Stomach (tissue), 9 donors: ENCODE measurements around the gene NDST1. TPM values are rescaled to one million over a fixed set of nuclear protein-coding genes. Genes with fewer than 3 reads are reported as not detected.
A peak's percentile ranks its signal among the peaks of the same experiment; 100 is the strongest.

Experiments used
- DNase-seq, 2 donors: peaks; one replicate each; pipeline versions ENCODE4 v3.0.0 to v3.0.0-alpha.2; 2013 to 2019
- H3K27ac ChIP-seq, 5 donors: fragments of 200-600 bp in 4 of 5; sonication (generic) in 4 of 5; one replicate each; pipeline ENCODE4 v1.5.1; 2013 to 2019; ENCODE audit warnings: mild to moderate bottlenecking in 1 of 5, moderate library complexity in 1 of 5
- H3K27me3 ChIP-seq, 3 donors: fragments of 200-600 bp; sonication (generic); one replicate each; pipeline ENCODE4 v1.5.1; 2017 to 2019; ENCODE audit warnings: mixed run types in 1 of 3
- H3K36me3 ChIP-seq, 4 donors: fragments of 200-600 bp; sonication (generic); 1 replicate in 3 of 4; 2 replicates in 1 of 4; pipeline ENCODE4 v1.5.1; 2016 to 2019
- H3K4me1 ChIP-seq, 4 donors: fragments of 200-600 bp; sonication (generic); one replicate each; pipeline ENCODE4 v1.5.1; 2016 to 2019
- H3K4me3 ChIP-seq, 4 donors: fragments of 200-600 bp; sonication (generic) in 3 of 4; one replicate each; pipeline ENCODE4 v1.5.1; 2016 to 2019; ENCODE audit warnings: mild to moderate bottlenecking in 1 of 4
- H3K9me3 ChIP-seq, 4 donors: fragments of 200-600 bp; sonication (generic); one replicate each; pipeline ENCODE4 v1.5.1; 2016 to 2019
- CTCF ChIP-seq, 7 experiments: fragments of 450-650 bp in 4 of 7; fragments of 200-600 bp in 3 of 7; sonication (generic) in 3 of 7; IDR thresholded peaks; one replicate each; pipeline ENCODE4 v1.5.1; 2016 to 2019; ENCODE audit warnings: antibody characterized with exemption in 7 of 7, control low read depth in 2 of 7, mild to moderate bottlenecking in 1 of 7
- EP300 ChIP-seq: sonication (generic); formaldehyde crosslinking; IDR thresholded peaks from one replicate; pipeline ENCODE4 v1.6.1; 2017; ENCODE audit warnings: antibody characterized with exemption
- POLR2A ChIP-seq, 4 donors: fragments of 450-650 bp; IDR thresholded peaks; one replicate each; pipeline ENCODE4 v1.6.1; 2016; ENCODE audit warnings: antibody characterized with exemption in 4 of 4, control low read depth in 2 of 4, mild to moderate bottlenecking in 1 of 4, moderate library complexity in 1 of 4
- POLR2AphosphoS5 ChIP-seq, 3 donors: sonication (generic); formaldehyde crosslinking; IDR thresholded peaks; one replicate each; pipeline ENCODE4 v1.6.1; 2016; ENCODE audit warnings: antibody characterized with exemption in 3 of 3
- WGBS, 5 donors: extraction: QIAGEN DNeasy Blood & Tissue Kit in 3 of 5; methylation state at CpG; one replicate each; pipeline versions ENCODE4 v1.1.5 to v1.1.7; 2013 to 2018; 5-methylcytosine and 5-hydroxymethylcytosine counted together
- intact Hi-C: fragments of 100-400 bp; cut with DNase I; formaldehyde crosslinking; loops from one replicate; pipeline ENCODE4 v1.15.1; 2023; ENCODE audit warnings: low total_unique reads
- polyA plus RNA-seq, 3 donors: library from polyadenylated mRNA; stranded (reverse); fragments of 200-250 nt; gene quantifications; one replicate each; pipeline ENCODE4 v1.2.3, GENCODE V29; 2013
- total RNA-seq, 5 donors: library from RNA; depleted of rRNA; stranded (reverse); fragments of >200 nt; gene quantifications; one replicate each; pipeline versions ENCODE4 v1.1.0 to v1.2.3, GENCODE V29; 2014 to 2016
- donor health status: healthy with polysubstance abuse.
- donor health status: Bipolar disorder and iron deficiency.
- donor health status: healthy.

NDST1 gene
- total and polyA plus RNA-seq, 8 donors, result 6.4 to 32.9 (median 15.9) TPM

DNA sequence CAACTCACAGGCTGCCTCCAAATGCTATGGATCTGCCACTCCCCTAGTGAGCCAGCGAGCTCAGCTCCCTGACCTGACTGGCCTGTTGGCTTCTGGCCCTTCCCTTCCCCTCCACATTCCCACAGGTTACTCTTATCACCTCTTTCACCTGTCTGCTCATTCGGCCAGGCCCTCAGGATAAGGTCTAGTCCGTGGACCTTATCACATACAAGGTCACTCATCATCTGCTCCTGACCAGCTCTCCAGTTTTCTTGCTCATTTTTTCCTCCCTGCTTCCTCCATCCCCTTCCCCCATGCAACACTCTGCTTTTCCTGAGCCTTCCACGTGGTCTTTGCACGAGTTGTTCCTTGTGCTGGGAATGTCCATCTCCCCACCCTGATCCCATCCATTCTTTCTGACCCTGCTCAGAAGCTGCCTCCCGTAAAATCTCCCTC lies 25.9 kb upstream of the NDST1 start:
- no peaks in the 10 kb centered on the region for H3K36me3 ChIP-seq
- H3K4me1 ChIP-seq, result peaks cover 4 to 25% (median 15%) of the 10 kb centered on the region in 4 donors
- 40 to 56% (median 44%) methylated on average over 6 of the region's 6 CpGs for WGBS, 5 donors
- intact Hi-C loops, result no loop called here
- no peak overlapping the region for H3K4me3 ChIP-seq
- TF ChIP-seq EP300 (no peak), POLR2A (IDR thresholded peaks at IDR 0.05) (no peak), POLR2AphosphoS5 (IDR thresholded peaks at IDR 0.05) (no peak), CTCF (IDR thresholded peaks at IDR 0.05) (no peak)
- H3K9me3 ChIP-seq, result no peaks in the 10 kb centered on the region
- H3K27me3 ChIP-seq, result no peaks in the 10 kb centered on the region
- DNase-seq, result no peak
- H3K27ac ChIP-seq, result no peak overlapping the region

DNA sequence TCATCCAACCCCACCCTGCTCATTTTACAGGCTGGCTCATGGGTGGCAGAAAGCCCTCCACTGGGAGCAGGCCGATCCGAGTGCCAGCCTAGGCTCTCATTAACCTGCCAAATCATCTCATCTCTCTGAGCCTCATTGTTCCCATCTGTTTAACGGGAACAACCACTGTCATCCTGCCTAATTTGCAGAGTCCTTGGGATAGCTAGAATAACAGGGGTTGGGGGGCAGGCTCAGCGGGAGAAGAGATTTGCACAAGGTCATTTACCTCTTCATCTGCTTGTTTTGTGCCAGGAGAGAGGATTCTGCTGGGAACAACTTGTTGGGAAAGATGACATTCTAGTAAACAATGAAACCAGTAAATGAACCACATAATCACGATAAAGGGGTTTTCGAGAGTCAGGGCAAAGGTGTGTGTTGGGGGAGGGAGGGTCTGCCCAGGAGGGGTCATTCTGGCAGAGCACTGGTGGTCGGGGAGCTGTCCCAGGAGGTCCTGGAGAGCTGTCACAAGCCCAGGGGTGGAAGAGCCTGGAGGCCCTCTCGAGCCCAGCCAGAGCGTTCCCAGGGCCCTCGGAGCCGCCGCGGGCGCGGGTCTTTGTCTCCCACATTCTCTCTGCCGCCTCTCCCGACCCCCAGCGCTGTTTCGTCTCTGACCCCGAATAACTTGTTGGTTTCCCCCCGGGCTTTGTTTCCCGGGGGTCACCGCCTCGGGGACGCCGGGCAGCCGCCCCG lies 22.8 kb upstream of the NDST1 start:
- H3K36me3 ChIP-seq, result peaks cover 0 to 4% (median 2%) of the 10 kb centered on the region in 4 donors
- H3K9me3 ChIP-seq, result no peaks in the 10 kb centered on the region
- peaks cover 35 to 48% (median 45%) of the 10 kb centered on the region in 4 donors for H3K4me1 ChIP-seq
- TF ChIP-seq POLR2AphosphoS5 (IDR thresholded peaks at IDR 0.05) (no peak), CTCF (IDR thresholded peaks at IDR 0.05) (no peak), POLR2A (IDR thresholded peaks at IDR 0.05) (no peak), EP300 (no peak)
- WGBS, 5 donors, result 15 to 20% (median 16%) methylated on average over 23 to 28 of the region's 28 CpGs
- DNase-seq, result no peak
- intact Hi-C loops, result no loop called here
- no peaks in the 10 kb centered on the region for H3K27me3 ChIP-seq
- H3K4me3 ChIP-seq, result peak overlapping the region; percentile 81 to 98 (median 91)
- H3K27ac ChIP-seq, result peak overlapping the region; percentile 91 to 97 (median 95)

DNA sequence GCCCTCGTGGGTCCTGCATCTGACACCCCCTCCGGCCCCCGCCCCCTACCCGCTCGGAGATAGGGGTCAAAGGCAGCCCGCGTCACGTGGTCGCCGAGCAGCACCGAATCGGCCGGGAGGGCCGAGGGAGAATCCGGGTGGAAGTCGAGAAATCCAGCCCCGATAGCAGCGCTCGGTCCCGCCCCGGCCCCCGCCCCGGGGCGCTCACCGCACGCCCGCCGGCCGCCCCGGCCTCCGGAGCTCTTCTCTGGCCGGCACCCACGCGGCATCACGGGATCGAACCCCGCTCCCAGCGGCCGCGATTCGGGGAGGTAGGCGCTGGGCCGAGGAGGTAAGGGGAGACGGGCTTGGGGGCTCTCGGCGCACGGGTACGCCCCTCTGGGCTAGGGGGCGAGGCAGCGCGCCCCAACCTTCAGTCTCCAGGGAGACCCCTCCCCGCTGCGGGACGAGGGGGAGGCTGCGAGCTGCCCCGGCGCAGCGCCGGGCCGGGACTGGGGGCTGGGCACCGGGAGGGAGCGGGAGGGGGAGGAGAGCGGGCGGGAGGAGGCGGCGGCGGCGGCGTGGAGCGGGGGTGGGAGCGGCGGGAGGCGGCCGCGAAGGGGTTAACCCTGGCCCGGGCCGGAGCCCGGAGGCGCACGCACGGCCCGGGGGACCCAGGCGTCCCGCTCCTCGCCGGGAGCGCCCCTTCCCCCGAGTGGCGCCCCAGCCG lies 22.1 kb upstream of the NDST1 start:
- WGBS, 5 donors, result 0 to 1% (median 1%) methylated on average over 14 to 88 of the region's 90 CpGs
- Histone ChIP-seq H3K36me3 (peaks cover 0 to 9% (median 7%) of the 10 kb centered on the region in 4 donors), H3K9me3 (no peaks in the 10 kb centered on the region), H3K27me3 (no peaks in the 10 kb centered on the region), H3K27ac (peak overlapping the region; percentile 91 to 97 (median 95)), H3K4me3 (peak overlapping the region; percentile 81 to 98 (median 91)), H3K4me1 (peaks cover 42 to 55% (median 53%) of the 10 kb centered on the region in 4 donors)
- DNase-seq, result peak; percentile 47 to 89
- intact Hi-C loops, result no loop called here
- TF ChIP-seq POLR2A (IDR thresholded peaks at IDR 0.05), result no peak
- TF ChIP-seq POLR2AphosphoS5 (IDR thresholded peaks at IDR 0.05), result no peak
- TF ChIP-seq EP300, result no peak
- TF ChIP-seq CTCF (IDR thresholded peaks at IDR 0.05), result no peak

GRCh38 chr5:150486402-150487198 lies 21.3 kb upstream of the NDST1 start:
- peaks cover 0 to 12% (median 7%) of the 10 kb centered on the region in 4 donors for H3K36me3 ChIP-seq
- no peak for TF ChIP-seq POLR2A (IDR thresholded peaks at IDR 0.05)
- TF ChIP-seq EP300, result no peak
- no peak for TF ChIP-seq CTCF (IDR thresholded peaks at IDR 0.05)
- no peak for TF ChIP-seq POLR2AphosphoS5 (IDR thresholded peaks at IDR 0.05)
- peaks cover 50 to 63% (median 60%) of the 10 kb centered on the region in 4 donors for H3K4me1 ChIP-seq
- H3K4me3 ChIP-seq, result peak overlapping the region; percentile 81 to 98 (median 91)
- WGBS, 5 donors, result 1 to 2% (median 1%) methylated on average over 25 to 60 of the region's 60 CpGs
- no peaks in the 10 kb centered on the region for H3K9me3 ChIP-seq
- intact Hi-C loops, result no loop called here
- DNase-seq, result peak; percentile 79 to 94
- H3K27ac ChIP-seq, result peak overlapping the region; percentile 91 to 97 (median 95)
- no peaks in the 10 kb centered on the region for H3K27me3 ChIP-seq
